HEK293 (cell line): ENCODE data around the gene SNAPIN.

Source experiments
- CTCF ChIP-seq: fragments of 450-650 bp; formaldehyde crosslinking; IDR thresholded peaks from 2 replicates; pipeline ENCODE4 v1.5.1; 2016; ENCODE audit warnings: missing biosample characterization, missing genetic modification characterization
- GLI2 ChIP-seq: fragments of 450-650 bp; formaldehyde crosslinking; IDR thresholded peaks from 2 replicates; pipeline ENCODE4; 2017; ENCODE audit warnings: missing biosample characterization, missing genetic modification characterization, low read depth, borderline replicate concordance
- GLIS2 ChIP-seq: fragments of 450-650 bp; formaldehyde crosslinking; IDR thresholded peaks from 2 replicates; pipeline ENCODE4 v1.5.1; 2016; ENCODE audit warnings: missing biosample characterization, missing genetic modification characterization
- SALL2 ChIP-seq: fragments of 450-650 bp; formaldehyde crosslinking; IDR thresholded peaks from 2 replicates; pipeline ENCODE4 v1.5.0; 2017; ENCODE audit warnings: missing biosample characterization, mild to moderate bottlenecking, missing genetic modification characterization, borderline replicate concordance
- ZBTB7A ChIP-seq: fragments of 450-650 bp; formaldehyde crosslinking; IDR thresholded peaks from 2 replicates; pipeline ENCODE4 v1.5.1; 2016; ENCODE audit warnings: low read depth, missing biosample characterization, missing genetic modification characterization
- ZFP37 ChIP-seq: fragments of 450-650 bp; formaldehyde crosslinking; IDR thresholded peaks from 2 replicates; pipeline ENCODE4 v1.5.1; 2016; ENCODE audit warnings: missing biosample characterization, missing genetic modification characterization
- ZNF239 ChIP-seq: fragments of 450-650 bp; formaldehyde crosslinking; IDR thresholded peaks from 2 replicates; pipeline ENCODE4 v1.5.1; 2016; ENCODE audit warnings: missing biosample characterization, missing genetic modification characterization
- ZNF426 ChIP-seq: fragments of 450-650 bp; formaldehyde crosslinking; IDR thresholded peaks from 2 replicates; pipeline ENCODE4 v1.5.1; 2017; ENCODE audit warnings: missing biosample characterization, missing genetic modification characterization, mild to moderate bottlenecking, inconsistent platforms, moderate library complexity
- ZNF707 ChIP-seq: fragments of 450-650 bp; formaldehyde crosslinking; IDR thresholded peaks from 2 replicates; pipeline ENCODE4 v1.5.1; 2016; ENCODE audit warnings: missing biosample characterization, missing genetic modification characterization
- TF ChIP-seq, protein P1 (sequence below): fragments of 450-650 bp; formaldehyde crosslinking; optimal IDR thresholded peaks from 2 replicates; pipeline ENCODE3; 2016; ENCODE audit warnings: missing biosample characterization, mild to moderate bottlenecking, missing genetic modification characterization
- TF ChIP-seq, protein P2 (sequence below): fragments of 450-650 bp; formaldehyde crosslinking; IDR thresholded peaks from 2 replicates; pipeline ENCODE4 v1.5.1; 2016; ENCODE audit warnings: missing biosample characterization, missing genetic modification characterization

- no peak for TF ChIP-seq CTCF (tag by site-specific recombination)
- TF ChIP-seq ZNF239: no peak
- TF ChIP-seq, protein P1, sequence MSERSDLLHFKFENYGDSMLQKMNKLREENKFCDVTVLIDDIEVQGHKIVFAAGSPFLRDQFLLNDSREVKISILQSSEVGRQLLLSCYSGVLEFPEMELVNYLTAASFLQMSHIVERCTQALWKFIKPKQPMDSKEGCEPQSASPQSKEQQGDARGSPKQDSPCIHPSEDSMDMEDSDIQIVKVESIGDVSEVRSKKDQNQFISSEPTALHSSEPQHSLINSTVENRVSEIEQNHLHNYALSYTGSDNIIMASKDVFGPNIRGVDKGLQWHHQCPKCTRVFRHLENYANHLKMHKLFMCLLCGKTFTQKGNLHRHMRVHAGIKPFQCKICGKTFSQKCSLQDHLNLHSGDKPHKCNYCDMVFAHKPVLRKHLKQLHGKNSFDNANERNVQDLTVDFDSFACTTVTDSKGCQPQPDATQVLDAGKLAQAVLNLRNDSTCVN (tag by site-specific recombination): no peak
- no peak for TF ChIP-seq ZFP37 (tag by site-specific recombination)
- TF ChIP-seq SALL2 (tag by site-specific recombination): no peak
- no peak for TF ChIP-seq ZNF707 (tag by site-specific recombination)
- TF ChIP-seq ZBTB7A (tag by site-specific recombination): no peak
- no peak for TF ChIP-seq ZNF426
- TF ChIP-seq GLIS2: no peak
- no peak for TF ChIP-seq GLI2 (tag by site-specific recombination)
- TF ChIP-seq, protein P2, sequence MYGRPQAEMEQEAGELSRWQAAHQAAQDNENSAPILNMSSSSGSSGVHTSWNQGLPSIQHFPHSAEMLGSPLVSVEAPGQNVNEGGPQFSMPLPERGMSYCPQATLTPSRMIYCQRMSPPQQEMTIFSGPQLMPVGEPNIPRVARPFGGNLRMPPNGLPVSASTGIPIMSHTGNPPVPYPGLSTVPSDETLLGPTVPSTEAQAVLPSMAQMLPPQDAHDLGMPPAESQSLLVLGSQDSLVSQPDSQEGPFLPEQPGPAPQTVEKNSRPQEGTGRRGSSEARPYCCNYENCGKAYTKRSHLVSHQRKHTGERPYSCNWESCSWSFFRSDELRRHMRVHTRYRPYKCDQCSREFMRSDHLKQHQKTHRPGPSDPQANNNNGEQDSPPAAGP: no peak
These were observed 6.7 kb upstream of the SNAPIN start for GRCh38 chr1:153651771-153652170.
